OCI-M2 (cell line): ENCODE data around the gene MUSTN1.

ENCODE experiments used
- DNase-seq: peaks from one replicate; lab custom pipeline; 2025; ENCODE audit not compliant: unreplicated experiment; lab: John Stamatoyannopoulos, UW

Gene MUSTN1

DNA sequence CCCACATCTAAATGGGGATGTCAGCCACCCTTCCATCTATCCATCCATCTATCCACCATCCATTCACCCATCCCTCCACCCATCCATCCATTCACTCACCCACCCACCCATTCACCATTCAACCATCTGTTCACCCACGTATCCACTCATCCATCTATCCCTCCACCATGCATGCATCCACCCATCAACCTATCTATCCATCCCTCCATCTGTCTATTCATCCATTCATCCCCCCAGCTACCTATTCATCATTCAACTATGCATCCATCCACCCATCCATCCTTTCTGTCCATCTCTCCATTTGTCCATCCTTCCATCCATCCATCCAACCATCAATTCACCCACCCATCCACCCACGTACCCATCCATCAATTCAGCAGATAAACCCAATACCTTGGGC is 25.7 kb downstream of the MUSTN1 start:
- no peak for DNase-seq

DNA sequence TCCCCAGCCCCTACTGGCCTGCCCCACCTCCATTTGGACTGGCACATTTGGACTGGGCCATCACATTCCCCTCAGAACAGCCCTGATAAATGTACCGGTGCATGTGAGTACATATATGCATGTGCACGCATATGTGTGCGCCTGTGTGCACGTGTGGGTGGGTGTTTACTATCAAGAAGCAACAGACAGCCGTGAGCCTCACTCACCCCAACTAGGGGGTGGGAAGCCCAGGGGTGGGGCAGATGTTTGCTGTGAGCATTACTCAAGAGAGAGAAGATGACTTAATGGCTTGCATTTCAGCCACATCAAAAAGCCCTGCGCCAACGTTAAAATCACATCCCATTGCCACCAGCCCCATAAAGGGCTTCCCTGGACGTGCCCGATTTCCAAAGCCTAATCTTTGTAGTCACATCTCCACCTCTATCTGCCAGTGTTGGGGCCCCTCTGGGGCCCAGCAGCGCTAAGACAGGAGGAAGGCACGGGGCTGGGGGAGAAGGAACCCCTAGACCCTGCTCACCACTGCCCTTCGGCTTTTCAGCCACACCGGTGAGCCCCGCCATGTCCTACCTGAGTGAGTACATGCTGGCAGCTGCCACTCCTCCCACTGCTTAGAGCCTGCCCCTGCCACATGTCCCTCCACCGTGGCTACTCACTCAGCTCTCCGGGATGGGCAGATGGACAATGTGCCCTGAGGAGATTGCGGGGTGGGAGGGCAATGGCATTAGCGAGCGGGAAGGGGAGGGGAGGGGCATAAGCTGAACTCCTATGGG is 29.4 kb downstream of the MUSTN1 start:
- no peak for DNase-seq

DNA sequence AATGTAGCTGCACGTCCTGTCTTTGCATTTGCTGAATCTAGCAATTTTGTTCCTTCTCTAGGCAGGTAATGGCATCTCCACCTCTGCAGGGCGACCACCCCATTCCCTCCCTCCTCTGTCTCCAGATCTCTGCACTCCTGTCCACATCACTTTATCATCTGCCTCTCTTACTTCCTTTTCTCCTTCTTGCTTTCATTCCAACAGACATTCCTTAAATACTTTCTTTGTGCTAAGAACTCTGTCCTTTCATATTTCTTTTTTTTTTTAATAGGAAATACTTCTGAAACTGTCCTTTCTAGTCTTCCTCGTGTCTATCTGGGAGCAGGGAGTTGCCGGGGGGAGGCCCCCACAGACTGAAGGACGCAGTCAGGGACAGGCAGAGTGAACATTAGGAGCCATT is 33.0 kb downstream of the MUSTN1 start:
- DNase-seq: no peak

DNA sequence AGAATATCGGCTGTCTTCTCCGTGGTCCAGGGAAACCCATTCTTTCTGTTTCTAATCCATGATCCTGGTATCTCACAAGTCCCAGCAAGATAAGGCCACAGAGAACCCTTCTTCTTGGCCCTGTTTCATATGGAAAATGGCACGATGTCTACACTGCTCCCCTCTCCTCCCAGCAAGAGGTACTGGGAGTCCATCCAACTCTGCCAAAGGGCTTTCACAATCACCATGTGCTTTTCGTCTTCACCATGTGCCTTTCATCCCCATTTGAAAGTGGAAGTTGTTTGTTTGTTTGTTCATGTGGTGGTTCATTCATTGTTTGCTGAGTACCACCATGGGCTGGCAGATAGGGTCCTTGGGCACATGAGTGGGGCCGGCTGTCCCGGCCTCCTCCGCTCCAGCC is 34.7 kb downstream of the MUSTN1 start:
- DNase-seq: no peak

DNA sequence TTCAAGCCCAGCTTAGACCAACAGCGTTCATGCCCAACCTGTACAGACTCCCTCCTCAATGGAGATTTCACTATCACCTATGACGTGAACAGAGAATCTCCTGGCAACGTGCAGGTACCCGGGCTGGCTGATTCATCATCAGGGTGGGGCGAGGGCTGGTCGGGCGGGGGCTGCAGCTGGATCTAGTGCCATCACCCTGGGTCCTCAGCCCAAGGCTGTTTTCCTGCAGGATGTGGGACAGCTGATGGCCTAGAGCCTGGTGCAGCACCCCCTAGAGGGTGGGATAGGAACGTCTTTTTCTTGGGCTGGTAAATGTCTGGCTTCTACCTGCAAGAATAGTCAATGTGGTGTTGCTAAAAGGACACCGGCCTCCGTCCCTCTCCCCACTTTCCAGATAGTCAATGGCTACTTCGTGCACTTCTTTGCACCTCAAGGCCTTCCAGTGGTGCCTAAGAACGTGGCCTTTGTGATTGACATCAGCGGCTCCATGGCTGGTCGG is 35.8 kb downstream of the MUSTN1 start:
- no peak for DNase-seq

DNA sequence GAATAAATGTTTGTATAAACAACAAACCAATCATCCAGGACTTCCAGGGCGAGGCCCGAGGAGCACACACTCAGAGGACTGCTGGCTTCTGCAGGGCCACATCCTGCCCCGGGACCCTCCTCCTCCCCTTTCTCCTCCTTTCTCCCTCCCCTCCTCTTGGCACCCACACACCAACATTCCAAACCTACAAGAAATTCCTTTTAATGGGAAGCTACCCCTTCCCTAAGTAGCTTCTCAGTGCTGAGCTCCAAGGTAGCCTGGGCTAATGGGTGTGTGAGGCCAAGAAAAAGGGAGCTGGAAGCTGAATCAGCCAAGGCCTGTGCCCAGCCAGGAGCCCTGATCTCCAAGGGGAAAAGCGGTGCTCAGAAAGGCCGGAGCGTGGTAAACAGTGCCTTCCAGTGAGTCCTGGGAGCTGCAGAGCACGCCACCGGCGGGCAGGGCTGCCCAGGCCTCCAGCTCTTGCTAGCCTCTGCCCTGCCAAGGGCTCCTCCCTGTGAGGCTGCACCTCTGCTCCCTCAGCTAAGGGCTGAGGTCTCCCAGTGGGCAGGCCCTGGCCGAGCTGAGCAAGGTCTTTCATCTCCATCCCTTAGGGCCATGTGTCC is 36.3 kb downstream of the MUSTN1 start:
- DNase-seq: no peak

DNA sequence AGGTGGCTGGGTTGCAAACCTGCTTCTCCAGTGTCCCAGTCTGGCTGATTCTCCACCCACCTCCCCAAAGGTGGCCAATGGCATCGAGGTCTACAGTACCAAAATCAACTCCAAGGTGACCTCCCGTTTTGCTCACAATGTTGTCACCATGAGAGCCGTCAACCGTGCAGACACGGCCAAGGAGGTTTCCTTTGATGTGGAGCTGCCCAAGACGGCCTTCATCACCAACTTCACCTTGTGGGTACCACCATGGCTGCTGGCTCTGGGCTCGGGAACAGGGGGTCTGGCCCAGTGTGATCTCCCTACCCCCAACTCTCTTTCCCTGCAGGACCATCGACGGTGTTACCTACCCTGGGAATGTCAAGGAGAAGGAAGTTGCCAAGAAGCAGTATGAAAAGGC is 38.4 kb downstream of the MUSTN1 start:
- no peak for DNase-seq

DNA sequence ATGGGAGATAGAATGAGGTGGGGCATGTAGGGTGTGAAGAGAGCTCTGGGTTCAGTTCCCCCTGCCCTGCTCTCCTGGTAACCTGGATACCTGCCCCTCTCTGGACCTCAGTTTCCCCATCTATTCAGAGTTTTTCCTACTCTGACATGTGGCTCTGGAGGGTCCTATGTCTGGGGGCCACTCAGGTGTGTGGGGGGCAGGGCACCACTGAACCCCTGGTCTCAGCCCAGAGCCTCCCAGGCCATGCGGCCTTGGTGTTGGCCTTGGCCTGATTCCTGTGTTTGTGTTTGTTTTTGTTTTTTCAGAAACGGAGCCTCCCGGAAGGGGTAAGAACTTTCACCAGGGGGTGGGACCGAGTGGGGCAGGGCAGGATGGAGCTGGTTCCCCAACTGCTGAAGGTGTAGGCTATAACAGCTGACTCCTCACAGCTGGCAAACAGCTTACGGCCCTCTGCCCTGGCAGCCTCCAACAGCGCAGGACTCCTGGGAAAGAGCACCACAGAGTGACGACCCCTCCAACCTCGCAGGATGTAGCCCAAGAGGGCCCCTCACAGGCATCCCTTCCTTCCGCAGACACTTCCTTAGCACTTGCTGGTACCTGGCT is 39.4 kb downstream of the MUSTN1 start:
- no peak for DNase-seq

DNA sequence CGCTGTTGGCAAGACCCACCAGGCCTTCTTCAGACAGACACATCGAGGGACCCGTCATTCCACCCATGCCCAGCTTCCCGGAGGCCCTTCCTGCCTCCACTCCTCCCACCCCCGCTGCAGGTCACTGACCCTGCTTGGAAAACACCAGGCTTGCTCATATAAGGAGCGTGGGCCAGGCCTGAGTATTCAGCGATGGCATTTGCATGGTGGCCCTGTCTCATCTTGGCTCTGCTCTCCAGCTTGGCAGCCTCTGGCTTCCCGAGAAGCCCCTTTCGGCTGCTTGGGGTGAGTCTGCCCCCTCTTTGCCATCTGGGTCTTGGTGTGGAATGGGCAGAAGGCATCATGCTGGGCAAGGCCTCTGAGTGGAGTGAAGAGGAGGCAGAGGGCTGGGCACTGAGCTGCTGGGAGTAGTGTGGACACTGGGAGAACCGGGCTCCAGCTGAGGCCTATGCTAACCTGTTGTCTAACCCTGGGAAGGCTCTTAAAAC is 40.2 kb downstream of the MUSTN1 start, which contains the start of gene ITIH3:
ITIH3 (plus strand) TSS at position 185 of the 488 bp plus-strand sequence; CDS start at position 193, 8 bp downstream.
- DNase-seq: no peak

DNA sequence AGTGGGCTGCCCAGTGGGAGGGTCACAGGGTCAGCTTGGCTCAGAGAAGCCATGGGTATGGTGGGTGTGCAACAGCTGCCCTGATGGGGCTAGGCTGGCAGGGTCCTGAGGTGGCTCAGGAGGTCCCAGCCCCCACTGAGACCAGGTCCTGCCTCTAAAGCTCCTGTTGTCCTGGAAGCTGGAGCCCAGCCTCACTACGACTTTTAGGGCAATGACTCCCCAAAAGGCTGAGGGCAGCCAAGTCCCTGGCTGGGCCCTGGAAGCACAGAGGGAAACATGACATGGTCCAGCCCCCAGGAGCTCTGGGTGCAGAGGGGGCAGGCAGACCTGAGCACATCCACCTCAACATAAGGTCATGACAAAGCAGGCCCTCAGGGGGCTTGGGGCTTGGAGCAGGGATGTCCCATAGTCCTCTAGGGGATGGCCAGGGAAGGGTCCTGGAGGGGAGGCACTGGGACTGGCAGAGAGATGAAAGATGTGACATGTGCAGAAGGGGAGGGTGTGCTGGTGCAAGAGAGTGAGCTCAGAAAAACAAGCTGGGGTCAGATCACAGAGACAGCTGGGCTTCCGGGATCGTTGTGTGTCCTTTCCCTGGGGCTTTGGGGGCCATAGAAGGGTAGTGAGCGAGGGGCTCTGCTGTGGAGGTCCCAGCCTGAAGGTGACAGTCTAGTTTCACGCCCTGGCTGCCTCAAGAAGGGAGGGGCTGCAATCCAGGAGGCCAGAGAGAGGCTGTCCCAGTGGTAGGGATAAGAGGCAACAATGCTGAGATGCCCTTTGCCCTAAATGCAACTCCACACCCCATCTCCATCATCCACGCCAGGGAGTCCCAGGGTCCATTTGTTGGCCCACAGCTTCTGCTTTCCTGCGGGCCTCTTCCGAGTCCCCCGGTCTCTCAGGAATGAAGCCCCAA is 40.9 kb downstream of the MUSTN1 start:
- DNase-seq: no peak

DNA sequence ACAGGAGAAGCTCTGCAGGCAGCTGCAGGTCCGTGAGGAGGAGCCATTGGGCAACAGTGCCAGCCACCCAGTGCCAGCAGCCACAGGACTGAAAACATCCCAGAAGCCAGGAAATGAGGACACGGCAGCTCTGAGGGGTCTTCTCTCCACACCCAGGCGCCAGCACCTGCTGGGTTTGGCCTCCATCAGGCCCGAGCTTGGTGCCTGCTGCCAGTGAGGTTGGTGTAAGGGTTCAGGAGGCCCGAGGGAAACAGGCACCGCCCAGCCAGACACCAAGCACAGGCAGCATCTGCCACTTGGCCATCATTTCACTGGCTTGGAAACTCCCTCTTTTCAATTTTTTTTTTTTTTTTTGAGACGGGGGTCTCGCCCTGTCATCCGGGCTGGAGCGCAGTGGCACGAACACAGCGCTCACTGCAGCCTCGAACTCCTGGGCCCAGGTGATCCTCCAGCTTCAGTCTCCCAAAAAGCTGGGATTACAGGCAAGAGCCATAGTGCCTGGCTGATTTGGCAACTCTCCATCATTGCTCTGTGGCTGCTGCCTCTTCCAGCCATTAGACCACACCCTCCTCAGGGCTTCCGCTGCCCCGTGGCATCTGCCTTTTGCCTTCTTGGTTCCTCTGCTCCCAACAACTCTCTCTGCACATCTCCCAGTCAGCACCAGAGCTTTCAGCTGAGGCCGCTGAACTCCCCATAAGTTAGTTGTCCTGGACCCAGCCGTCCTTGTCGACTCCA is 41.7 kb downstream of the MUSTN1 start:
- DNase-seq: no peak

DNA sequence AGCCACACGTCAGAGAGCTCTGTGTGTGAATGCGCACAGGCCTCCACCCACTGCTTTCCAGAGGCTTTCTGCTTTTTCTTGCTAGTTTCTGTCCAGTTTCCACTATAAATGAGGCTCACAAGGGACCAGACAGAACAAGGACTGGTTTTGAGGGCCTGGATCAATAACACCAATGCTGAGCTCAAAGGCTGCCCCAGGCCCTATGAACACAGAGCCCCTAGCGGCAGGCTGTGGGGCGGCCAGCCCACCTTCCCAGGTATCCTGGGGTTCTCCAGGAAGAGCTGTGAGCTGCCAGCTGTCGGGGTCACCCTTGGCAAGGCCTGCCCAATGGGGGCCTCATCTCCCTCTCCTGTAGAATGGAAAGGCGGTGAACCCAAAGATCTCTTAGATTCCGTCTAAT is 42.4 kb downstream of the MUSTN1 start:
- no peak for DNase-seq

DNA sequence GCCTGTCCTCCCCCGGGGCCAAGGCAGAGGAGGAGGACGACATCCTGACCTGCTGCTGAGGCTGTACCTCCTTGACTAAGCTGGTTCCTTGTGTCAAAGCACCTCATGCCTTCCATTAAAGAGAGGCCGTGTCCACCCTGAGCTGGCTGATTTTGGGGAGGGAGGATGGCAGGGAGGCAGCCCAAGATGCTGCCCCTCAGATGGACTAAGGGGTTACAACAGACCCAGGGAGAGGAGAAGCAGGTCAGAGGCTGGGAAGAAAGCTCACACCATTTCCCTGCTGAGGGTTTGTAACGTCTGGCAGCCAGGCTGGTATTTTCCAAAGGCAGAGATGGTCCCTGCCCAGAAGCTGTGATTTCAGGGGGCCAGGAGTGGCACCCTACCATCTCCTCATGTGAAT is 42.9 kb downstream of the MUSTN1 start:
- no peak for DNase-seq

DNA sequence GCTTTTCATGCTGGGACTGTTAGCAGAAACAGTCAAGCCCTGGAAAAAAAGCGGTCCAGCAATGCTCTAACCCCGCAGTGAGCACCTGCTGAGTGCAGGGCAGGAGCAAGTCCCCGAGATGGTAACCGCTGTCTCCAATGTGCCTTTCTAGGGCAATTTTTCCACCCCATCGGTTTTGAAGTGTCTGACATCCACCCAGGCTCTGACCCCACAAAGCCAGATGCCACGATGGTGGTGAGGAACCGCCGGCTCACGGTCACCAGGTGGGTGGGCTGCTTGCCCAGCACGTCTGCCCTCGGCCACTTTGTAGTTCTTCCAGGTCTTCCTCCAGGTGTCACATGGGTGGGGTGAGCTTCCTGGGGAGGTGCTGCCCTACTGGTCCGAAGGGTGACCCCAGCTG is 43.5 kb downstream of the MUSTN1 start:
- DNase-seq: no peak

DNA sequence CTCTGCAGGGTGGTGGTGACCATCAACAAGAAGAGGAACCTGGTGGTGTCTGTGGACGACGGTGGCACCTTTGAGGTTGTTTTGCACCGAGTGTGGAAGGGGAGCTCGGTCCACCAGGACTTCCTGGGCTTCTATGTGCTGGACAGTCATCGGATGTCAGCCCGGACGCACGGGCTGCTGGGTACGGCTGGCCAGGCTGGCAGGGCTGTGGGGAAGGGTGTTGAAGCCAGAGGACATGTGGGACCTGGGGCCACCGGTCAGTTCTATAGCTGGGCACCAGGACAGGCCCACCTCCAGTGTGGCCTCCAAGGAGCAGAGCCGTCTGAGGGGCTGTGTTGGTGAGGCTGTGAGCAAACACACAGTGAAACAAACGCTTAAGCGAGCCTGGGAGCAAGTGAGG is 44.1 kb downstream of the MUSTN1 start:
- DNase-seq: no peak

DNA sequence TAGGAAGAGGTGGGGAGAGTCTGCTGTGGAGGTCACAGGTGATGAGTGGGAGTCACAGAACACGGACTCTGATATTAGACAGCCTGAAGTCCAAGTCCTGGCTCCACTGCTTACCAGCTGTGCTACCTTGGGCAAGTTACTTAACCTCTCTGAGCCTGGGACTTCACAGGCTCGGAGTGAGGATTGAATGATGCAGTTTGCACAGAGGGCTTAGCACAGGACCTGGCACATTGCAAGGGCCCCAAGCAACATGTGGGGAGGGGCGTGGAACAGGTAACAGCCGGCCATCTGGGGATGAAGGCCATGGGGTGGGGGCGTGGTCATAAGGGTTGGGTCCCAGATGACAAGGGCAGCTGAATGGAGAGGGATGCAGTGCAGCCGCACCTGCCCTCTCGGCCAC is 44.5 kb downstream of the MUSTN1 start:
- no peak for DNase-seq

DNA sequence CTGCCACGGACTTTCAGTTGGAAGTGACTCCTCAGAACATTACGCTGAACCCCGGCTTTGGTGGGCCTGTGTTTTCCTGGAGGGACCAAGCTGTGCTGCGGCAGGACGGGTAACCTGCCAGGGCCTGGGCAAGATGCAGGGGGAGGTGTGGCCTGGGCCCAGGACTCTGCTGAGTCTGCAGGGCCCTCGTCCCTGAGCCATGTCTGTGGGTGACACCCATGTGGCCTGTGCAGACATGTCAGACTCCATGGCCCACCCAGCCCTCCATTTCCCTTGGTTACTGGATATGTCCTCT is 45.1 kb downstream of the MUSTN1 start:
- no peak for DNase-seq

DNA sequence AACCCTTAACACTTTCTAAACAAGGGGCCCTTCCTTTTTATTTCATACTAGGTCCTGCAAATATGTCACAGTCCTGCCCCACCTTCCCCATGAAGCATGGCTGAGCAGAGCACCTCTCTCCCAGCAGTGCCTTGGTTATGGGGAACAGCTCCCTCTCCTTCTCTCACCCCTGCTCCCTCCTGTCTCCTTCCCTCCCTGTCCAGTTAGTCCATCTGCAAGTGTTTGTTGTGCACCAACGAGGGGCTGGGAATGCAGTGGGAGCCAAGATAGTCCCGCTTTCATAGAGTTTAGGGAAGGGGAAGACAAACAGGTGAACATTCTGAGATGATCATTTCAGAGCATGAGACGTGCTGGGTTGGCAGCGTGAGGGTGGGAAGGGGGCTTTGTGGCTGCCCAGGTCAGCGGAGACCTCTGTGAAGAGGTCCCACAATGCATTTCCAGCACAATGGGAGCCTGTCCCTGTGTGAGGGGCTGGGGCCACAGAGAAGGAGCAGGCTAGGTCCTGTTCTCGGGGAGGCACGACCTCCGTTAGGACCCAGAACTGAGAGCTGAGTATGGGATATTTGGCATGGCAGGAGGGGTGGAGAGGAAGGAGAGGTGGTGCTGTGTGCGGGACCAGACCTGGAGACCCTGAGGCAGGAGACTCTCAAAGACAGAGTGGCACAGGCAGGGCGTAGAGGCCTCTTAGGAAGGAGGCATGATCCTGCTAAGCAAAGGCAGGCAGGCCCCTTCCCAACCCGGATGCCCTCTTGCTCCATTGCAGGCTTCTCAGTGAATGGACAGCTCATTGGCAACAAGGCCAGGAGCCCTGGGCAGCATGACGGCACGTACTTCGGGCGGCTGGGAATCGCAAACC is 45.7 kb downstream of the MUSTN1 start:
- no peak for DNase-seq
